CD14-positive monocyte (primary cell): Measurements from ENCODE around the gene KAZN. TPM values are rescaled to one million over a fixed set of nuclear protein-coding genes. Genes with fewer than 3 reads are reported as not detected.

Source experiments
- DNase-seq, 3 donors: peaks; one replicate each; pipeline ENCODE4 v3.0.0-alpha.2; 2011 to 2022
- H2AFZ ChIP-seq: 2 replicates; pipeline ENCODE4 v1.6.0; 2012; ENCODE audit warnings: mild to moderate bottlenecking, low read depth, low read length, inconsistent platforms; ENCODE audit not compliant: insufficient read depth, poor library complexity, severe bottlenecking
- H3K27ac ChIP-seq, 2 donors: 1 replicate in 1 of 2; 2 replicates in 1 of 2; pipeline ENCODE4 v1.5.1; 2012 to 2013; ENCODE audit warnings: low read length in 2 of 2, control low read depth in 1 of 2, inconsistent platforms in 1 of 2, low read depth in 1 of 2, mild to moderate bottlenecking in 1 of 2
- H3K27me3 ChIP-seq, 2 donors: one replicate each; pipeline versions ENCODE4 v1.6.0 to v1.6.1; 2011 to 2013; ENCODE audit warnings: low read length in 2 of 2; ENCODE audit not compliant: control insufficient read depth in 2 of 2, insufficient read depth in 2 of 2
- H3K36me3 ChIP-seq, 2 donors: replicated peaks in 1 of 2; 1 replicate in 1 of 2; 2 replicates in 1 of 2; pipeline versions ENCODE4 v1.5.1 to v1.6.1; 2012 to 2013; ENCODE audit warnings: low read length in 2 of 2, control low read depth in 1 of 2, inconsistent platforms in 1 of 2, mild to moderate bottlenecking in 1 of 2; ENCODE audit not compliant: insufficient read depth in 2 of 2, control insufficient read depth in 1 of 2
- H3K4me1 ChIP-seq, 2 donors: 1 replicate in 1 of 2; 2 replicates in 1 of 2; pipeline versions ENCODE4 v1.5.1 to v1.6.1; 2012 to 2013; ENCODE audit warnings: low read length in 2 of 2, control low read depth in 1 of 2, inconsistent platforms in 1 of 2, mild to moderate bottlenecking in 1 of 2, moderate library complexity in 1 of 2; ENCODE audit not compliant: insufficient read depth in 2 of 2, control insufficient read depth in 1 of 2
- H3K4me2 ChIP-seq: replicated peaks from 2 replicates; pipeline ENCODE3; 2012; ENCODE audit warnings: low read length, moderate library complexity, mild to moderate bottlenecking; ENCODE audit not compliant: poor library complexity, severe bottlenecking; ENCODE audit errors: extremely low read depth
- H3K4me3 ChIP-seq, 3 experiments: fragments of 200-600 bp in 1 of 3; sonication (generic) in 1 of 3; replicated peaks in 1 of 3; 1 replicate in 2 of 3; 2 replicates in 1 of 3; pipeline ENCODE4 v1.5.1; 2011 to 2013; ENCODE audit warnings: low read length in 3 of 3, mild to moderate bottlenecking in 3 of 3, control low read depth in 2 of 3, low read depth in 2 of 3, inconsistent platforms in 1 of 3, moderate library complexity in 1 of 3
- H3K79me2 ChIP-seq: 2 replicates; pipeline ENCODE4 v1.6.0; 2012; ENCODE audit warnings: mild to moderate bottlenecking, control low read depth, inconsistent platforms, low read length, moderate library complexity; ENCODE audit not compliant: insufficient read depth
- H3K9ac ChIP-seq: 2 replicates; pipeline ENCODE4 v1.6.0; 2017; ENCODE audit warnings: low read length, mild to moderate bottlenecking; ENCODE audit not compliant: insufficient read depth, poor library complexity, severe bottlenecking
- H3K9me3 ChIP-seq, 2 donors: replicated peaks in 1 of 2; 1 replicate in 1 of 2; 2 replicates in 1 of 2; pipeline versions ENCODE4 v1.5.1 to v1.6.1; 2012 to 2013; ENCODE audit warnings: low read length in 2 of 2, control low read depth in 1 of 2; ENCODE audit not compliant: control insufficient read depth in 1 of 2, insufficient read depth in 1 of 2
- H4K20me1 ChIP-seq: 2 replicates; pipeline ENCODE4 v1.6.0; 2012; ENCODE audit warnings: mild to moderate bottlenecking, low read length, control low read depth, moderate library complexity; ENCODE audit not compliant: insufficient read depth
- H3K27ac Mint-ChIP-seq, 7 donors: one replicate each; pipeline ENCODE4 v1.8.0; 2020; ENCODE audit warnings: mild to moderate bottlenecking in 7 of 7, mixed read lengths in 7 of 7, moderate library complexity in 6 of 7, inconsistent platforms in 2 of 7
- H3K27me3 Mint-ChIP-seq, 3 donors: one replicate each; pipeline ENCODE4 v1.8.0; 2021 to 2022; ENCODE audit warnings: low read depth in 3 of 3, mild to moderate bottlenecking in 3 of 3, mixed read lengths in 3 of 3, moderate library complexity in 3 of 3, inconsistent platforms in 1 of 3
- H3K36me3 Mint-ChIP-seq, 2 donors: one replicate each; pipeline ENCODE4 v1.8.0; 2020; ENCODE audit warnings: mixed read lengths in 2 of 2, inconsistent platforms in 1 of 2, mild to moderate bottlenecking in 1 of 2
- H3K4me1 Mint-ChIP-seq: one replicate; pipeline ENCODE4 v1.8.0; 2020; ENCODE audit warnings: mild to moderate bottlenecking, mixed read lengths
- H3K4me3 Mint-ChIP-seq, 2 donors: one replicate each; pipeline ENCODE4 v1.8.0; 2020; ENCODE audit warnings: mild to moderate bottlenecking in 2 of 2, mixed read lengths in 2 of 2, moderate library complexity in 1 of 2
- H3K9me3 Mint-ChIP-seq, 7 donors: one replicate each; pipeline ENCODE4 v1.8.0; 2020 to 2022; ENCODE audit warnings: mixed read lengths in 7 of 7, mild to moderate bottlenecking in 6 of 7, moderate library complexity in 6 of 7, inconsistent platforms in 2 of 7
- WGBS: methylation state at CpG from one replicate; pipeline ENCODE4 v1.1.5; 2013; ENCODE audit warnings: missing lambda C conversion rate; ENCODE audit not compliant: insufficient coverage; 5-methylcytosine and 5-hydroxymethylcytosine counted together
- intact Hi-C, 2 donors: fragments of 100-400 bp; cut with micrococcal nuclease; formaldehyde crosslinking; loops; one replicate each; pipeline versions ENCODE4 v1.15.0 to v1.15.1; 2023
- polyA plus RNA-seq, 3 donors: library from polyadenylated mRNA; depleted of rRNA in 1 of 3; unstranded in 2 of 3; stranded (reverse) in 1 of 3; fragments of 300-500 nt in 2 of 3; fragments of >200 nt in 1 of 3; fragmentation: Illumina TruSeq in 2 of 3; gene quantifications; 1 replicate in 2 of 3; 2 replicates in 1 of 3; pipeline ENCODE4 v1.2.3, GENCODE V29; 2012 to 2021
- TF ChIP-seq, protein P1 (sequence below): fragments of 200-600 bp; IDR thresholded peaks from one replicate; pipeline ENCODE4 v1.8.0; 2022; ENCODE audit warnings: antibody characterized with exemption, mild to moderate bottlenecking

The KAZN gene
- polyA plus RNA-seq, 3 donors, result not detected

DNA sequence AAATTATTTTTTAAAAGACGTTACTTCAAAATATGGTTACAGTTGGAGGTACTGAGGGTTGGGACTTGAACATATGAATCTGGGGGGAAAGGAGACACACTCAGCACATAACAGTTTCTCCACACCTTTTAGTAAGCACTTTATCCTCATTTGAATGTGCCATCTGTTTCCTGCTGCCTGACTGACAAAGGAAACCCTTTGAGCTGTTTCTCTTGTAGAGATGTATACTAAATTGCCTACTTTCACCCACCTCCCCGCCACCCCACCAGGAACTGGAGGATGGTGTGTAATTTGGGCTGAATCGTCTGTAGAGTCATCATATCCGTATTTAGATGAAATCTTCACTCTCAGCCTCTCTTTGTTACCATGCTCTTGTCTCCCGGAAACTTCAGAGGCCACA lies 108.1 kb downstream of the KAZN start:
- no peaks in the 10 kb centered on the region for H3K4me1 ChIP-seq
- no peaks in the 10 kb centered on the region for H3K36me3 ChIP-seq
- no peaks in the 10 kb centered on the region for H3K36me3 Mint-ChIP-seq
- DNase-seq, result no peak
- H3K9ac ChIP-seq, result no peak overlapping the region
- H2AFZ ChIP-seq, result no peak overlapping the region
- H3K4me3 Mint-ChIP-seq, result no peak overlapping the region
- H3K9me3 Mint-ChIP-seq, result peaks cover 0 to 22% (median 10%) of the 10 kb centered on the region in 7 donors
- intact Hi-C loops, result no loop called here
- H3K4me1 Mint-ChIP-seq, result no peaks in the 10 kb centered on the region
- H3K27me3 Mint-ChIP-seq, result peaks cover 0 to under 1% (median 0%) of the 10 kb centered on the region in 3 donors
- H3K9me3 ChIP-seq, result peaks cover 5 to 7% of the 10 kb centered on the region in 2 donors
- no CpG with 5 or more reads among the region's 5 CpGs for WGBS
- no peak overlapping the region for H3K4me2 ChIP-seq
- no peaks in the 10 kb centered on the region for H3K79me2 ChIP-seq
- no peak overlapping the region for H3K27ac Mint-ChIP-seq
- no peaks in the 10 kb centered on the region for H3K27me3 ChIP-seq
- TF ChIP-seq, protein P1, sequence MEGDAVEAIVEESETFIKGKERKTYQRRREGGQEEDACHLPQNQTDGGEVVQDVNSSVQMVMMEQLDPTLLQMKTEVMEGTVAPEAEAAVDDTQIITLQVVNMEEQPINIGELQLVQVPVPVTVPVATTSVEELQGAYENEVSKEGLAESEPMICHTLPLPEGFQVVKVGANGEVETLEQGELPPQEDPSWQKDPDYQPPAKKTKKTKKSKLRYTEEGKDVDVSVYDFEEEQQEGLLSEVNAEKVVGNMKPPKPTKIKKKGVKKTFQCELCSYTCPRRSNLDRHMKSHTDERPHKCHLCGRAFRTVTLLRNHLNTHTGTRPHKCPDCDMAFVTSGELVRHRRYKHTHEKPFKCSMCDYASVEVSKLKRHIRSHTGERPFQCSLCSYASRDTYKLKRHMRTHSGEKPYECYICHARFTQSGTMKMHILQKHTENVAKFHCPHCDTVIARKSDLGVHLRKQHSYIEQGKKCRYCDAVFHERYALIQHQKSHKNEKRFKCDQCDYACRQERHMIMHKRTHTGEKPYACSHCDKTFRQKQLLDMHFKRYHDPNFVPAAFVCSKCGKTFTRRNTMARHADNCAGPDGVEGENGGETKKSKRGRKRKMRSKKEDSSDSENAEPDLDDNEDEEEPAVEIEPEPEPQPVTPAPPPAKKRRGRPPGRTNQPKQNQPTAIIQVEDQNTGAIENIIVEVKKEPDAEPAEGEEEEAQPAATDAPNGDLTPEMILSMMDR, result no peak
- H3K27ac ChIP-seq, result no peak overlapping the region
- H4K20me1 ChIP-seq, result no peaks in the 10 kb centered on the region
- H3K4me3 ChIP-seq, result no peak overlapping the region

DNA sequence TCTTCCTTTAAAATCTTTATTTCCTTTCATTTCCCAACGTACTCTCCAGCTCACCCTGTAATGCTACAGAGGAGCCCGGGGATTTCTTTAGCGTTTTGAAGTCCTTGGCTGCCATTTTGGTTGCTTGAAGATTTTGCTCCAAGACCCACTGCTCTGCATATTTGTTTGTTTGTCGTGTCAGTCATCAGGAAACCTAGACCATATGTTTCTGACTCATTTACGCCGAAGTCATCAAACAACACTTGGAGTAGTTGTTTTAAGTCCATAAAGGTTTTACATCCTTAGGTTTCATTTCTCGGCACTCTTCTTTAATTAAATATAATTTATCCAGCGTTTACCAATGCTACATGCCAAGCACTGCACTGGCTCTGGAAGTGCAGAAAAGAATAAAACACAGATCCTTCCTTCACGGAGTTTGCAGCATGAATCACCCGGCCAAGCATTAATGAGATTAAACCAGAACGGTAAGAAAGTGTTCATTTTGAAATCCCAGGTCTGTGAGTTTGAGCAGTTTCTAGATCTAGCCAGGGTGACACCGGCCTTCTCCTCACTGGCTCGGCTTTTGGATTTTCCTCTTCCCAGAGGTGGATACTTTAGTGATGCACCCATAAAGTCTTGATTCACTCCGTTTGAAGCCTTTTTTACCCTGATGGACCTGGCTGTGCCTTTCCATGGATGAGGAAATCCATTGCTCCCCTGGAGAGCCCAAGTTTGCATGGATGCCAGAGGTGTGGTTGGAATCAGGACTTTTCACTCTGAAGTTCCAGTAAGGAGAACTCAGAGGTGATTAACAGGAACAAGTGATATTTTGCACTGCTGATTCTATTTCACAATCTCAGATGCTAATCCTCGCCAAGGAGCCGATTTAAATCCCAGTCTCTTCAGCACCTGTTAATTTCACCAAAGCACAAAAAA lies 109.3 kb downstream of the KAZN start:
- TF ChIP-seq, protein P1, result no peak
- no peaks in the 10 kb centered on the region for H3K79me2 ChIP-seq
- Mint-ChIP-seq H3K36me3 (no peaks in the 10 kb centered on the region), H3K9me3 (peaks cover 0 to 16% (median 10%) of the 10 kb centered on the region in 7 donors), H3K4me1 (no peaks in the 10 kb centered on the region), H3K27ac (no peak overlapping the region), H3K4me3 (no peak overlapping the region), H3K27me3 (no peaks in the 10 kb centered on the region)
- no peak overlapping the region for H3K4me2 ChIP-seq
- no peaks in the 10 kb centered on the region for H3K27me3 ChIP-seq
- intact Hi-C loops, result no loop called here
- H3K27ac ChIP-seq, result no peak overlapping the region
- no peaks in the 10 kb centered on the region for H4K20me1 ChIP-seq
- H3K4me1 ChIP-seq, result no peaks in the 10 kb centered on the region
- 93% methylated on average over 8 of the region's 16 CpGs for WGBS
- peaks cover 1 to 7% of the 10 kb centered on the region in 2 donors for H3K9me3 ChIP-seq
- no peak overlapping the region for H3K9ac ChIP-seq
- no peak overlapping the region for H2AFZ ChIP-seq
- no peak for DNase-seq
- H3K4me3 ChIP-seq, result no peak overlapping the region
- no peaks in the 10 kb centered on the region for H3K36me3 ChIP-seq
